GM12878 (cell line): ENCODE measurements around the gene SHH. TPM values are rescaled to one million over a fixed set of nuclear protein-coding genes. Genes with fewer than 3 reads are reported as not detected.

Experiments used
- ATAC-seq: fragments of 200-7000 bp; cut with Tn5 transposase; 3 replicates; pipeline ENCODE4 v1.9.1; 2020; ENCODE audit warnings: mild to moderate bottlenecking, moderate library complexity
- BruUV-seq: library from RNA; stranded (reverse); fragments of 400-500 nt; replicated peaks from 2 replicates; lab custom pipeline; 2021; lab: Mats Ljungman, UMichigan
- CTCF ChIA-PET: fragments of 300-600 bp; sonication (Branson Sonifier 250); formaldehyde crosslinking; extraction: SDS; loops from one replicate; lab custom pipeline; 2021; ENCODE audit warnings: inconsistent platforms; lab: Yijun Ruan, JAX
- POLR2A ChIA-PET: fragments of 350-600 bp; formaldehyde crosslinking; extraction: SDS; loops from one replicate; lab custom pipeline; 2021; ENCODE audit warnings: inconsistent platforms; lab: Charles Lee
- RAD21 ChIA-PET: fragments of 300-600 bp; sonication (Branson Sonifier 250); formaldehyde crosslinking; loops from one replicate; lab custom pipeline; 2023; ENCODE audit warnings: antibody characterized with exemption; ENCODE audit not compliant: unreplicated experiment; lab: Charles Lee
- SMC1A ChIA-PET: fragments of 300-600 bp; sonication (Branson Sonifier 250); formaldehyde crosslinking; loops from one replicate; lab custom pipeline; 2023; ENCODE audit not compliant: unreplicated experiment, uncharacterized antibody; lab: Charles Lee
- DNase-seq: peaks from one replicate; pipeline ENCODE4 v3.0.0-alpha.2; 2011; ENCODE audit warnings: low read depth, low spot score
- FAIRE-seq: peaks from 3 replicates; lab custom pipeline; 2011; peaks lifted over from hg19 to GRCh38; lab: Jason Lieb, UNC
- H2AFZ ChIP-seq: 2 replicates; pipeline ENCODE4 v1.6.0; 2011; ENCODE audit warnings: low read depth, low read length, control low read depth; ENCODE audit not compliant: control insufficient read depth
- H3K27ac ChIP-seq: 2 replicates; pipeline ENCODE4 v1.5.1; 2011; ENCODE audit warnings: control low read depth; ENCODE audit not compliant: control insufficient read depth, insufficient read depth
- H3K27me3 ChIP-seq, 2 experiments: replicated peaks in 1 of 2; 2 replicates each; pipeline versions ENCODE4 v1.6.0 to v1.6.1; 2011; ENCODE audit warnings: low read length in 1 of 2; ENCODE audit not compliant: control insufficient read depth in 2 of 2, insufficient read depth in 2 of 2
- H3K36me3 ChIP-seq, 2 experiments: 2 replicates each; pipeline ENCODE4 v1.5.1; 2011; ENCODE audit warnings: low read length in 1 of 2; ENCODE audit not compliant: control insufficient read depth in 2 of 2, insufficient read depth in 2 of 2
- H3K4me1 ChIP-seq: 2 replicates; pipeline ENCODE4 v1.6.1; 2011; ENCODE audit warnings: mild to moderate bottlenecking, low read length, moderate library complexity, mixed read lengths; ENCODE audit not compliant: control insufficient read depth, insufficient read depth
- H3K4me2 ChIP-seq: 2 replicates; pipeline ENCODE4 v1.6.0; 2011; ENCODE audit warnings: control low read depth; ENCODE audit not compliant: control insufficient read depth, insufficient read depth
- H3K4me3 ChIP-seq: fragments of 200-600 bp; sonication (generic); 2 replicates; pipeline ENCODE4 v1.5.1; 2016
- H3K79me2 ChIP-seq: 2 replicates; pipeline ENCODE4 v1.6.0; 2011; ENCODE audit warnings: low read length; ENCODE audit not compliant: control insufficient read depth, insufficient read depth
- H3K9ac ChIP-seq: 2 replicates; pipeline ENCODE4 v1.8.0; 2011; ENCODE audit warnings: low read length, control low read depth, mixed read lengths; ENCODE audit not compliant: control insufficient read depth, insufficient read depth
- H3K9me3 ChIP-seq: replicated peaks from 3 replicates; pipeline ENCODE4 v1.5.1; 2011; ENCODE audit warnings: mild to moderate bottlenecking, low read length; ENCODE audit not compliant: control insufficient read depth, insufficient read depth
- H4K20me1 ChIP-seq: 2 replicates; pipeline ENCODE4 v1.6.0; 2011; ENCODE audit not compliant: control insufficient read depth, insufficient read depth
- ASH2L ChIP-seq: fragments of 300-600, 200-600 bp; sonication (generic); IDR thresholded peaks from 2 replicates; pipeline ENCODE4 v1.6.1; 2017; ENCODE audit warnings: low read depth, mild to moderate bottlenecking, borderline replicate concordance
- BCL11A ChIP-seq: IDR thresholded peaks from 2 replicates; pipeline ENCODE4 v1.6.1; 2011; ENCODE audit warnings: low read depth, low read length
- IKZF1 ChIP-seq: fragments of 450-650 bp; conservative IDR thresholded peaks from 2 replicates; pipeline ENCODE4 v1.6.1; 2017; ENCODE audit warnings: antibody characterized with exemption, mild to moderate bottlenecking
- KAT2A ChIP-seq: conservative IDR thresholded peaks from 2 replicates; pipeline ENCODE4 v1.6.1; 2011; ENCODE audit warnings: low read depth, low read length; ENCODE audit not compliant: control insufficient read depth
- NR2C1 ChIP-seq: fragments of 450-650 bp; IDR thresholded peaks from 2 replicates; pipeline ENCODE4 v1.6.1; 2017; ENCODE audit warnings: antibody characterized with exemption, mild to moderate bottlenecking, moderate library complexity
- PAX8 ChIP-seq: fragments of 450-650 bp; IDR thresholded peaks from 2 replicates; pipeline ENCODE4 v1.6.1; 2017; ENCODE audit warnings: mild to moderate bottlenecking, moderate library complexity
- WGBS: methylation state at CpG from one replicate; pipeline ENCODE4 v1.1.6; 2016; ENCODE audit warnings: low lambda C conversion rate; ENCODE audit not compliant: insufficient replicate concordance, insufficient coverage; ENCODE audit errors: missing lambda C conversion rate; 5-methylcytosine and 5-hydroxymethylcytosine counted together
- in situ Hi-C: fragments of 300-500 bp; cut with MboI; formaldehyde crosslinking; loops from 9 replicates; pipeline ENCODE4 v1.14.3; 2018; ENCODE audit warnings: mixed read lengths
- intact Hi-C: fragments of 100-400 bp; cut with micrococcal nuclease; formaldehyde crosslinking; loops from one replicate; pipeline ENCODE4 v1.14.2; 2022; ENCODE audit not compliant: unreplicated experiment
- polyA plus RNA-seq, 11 experiments: library from polyadenylated mRNA; depleted of rRNA in 4 of 11; unstranded in 6 of 11; stranded (reverse) in 5 of 11; fragments of >200 nt; fragmentation: Nextera tagmentation in 4 of 11; fragmentation: Illumina TruSeq in 1 of 11; extraction: Ambion mirVana in 4 of 11; extraction: Trizol in 1 of 11; gene quantifications; 1 replicate in 1 of 11; 2 replicates in 10 of 11; pipeline versions ENCODE4 v1.2.1 to v1.2.3, GENCODE V29; 2011 to 2016; ENCODE audit warnings: inconsistent platforms in 2 of 11, missing spikeins in 2 of 11, low read depth in 1 of 11
- total RNA-seq, 4 experiments: library from RNA; depleted of rRNA in 3 of 4; stranded (reverse); fragments of >200 nt in 3 of 4; fragmentation: Illumina TruSeq in 1 of 4; extraction: Trizol in 1 of 4; gene quantifications; 2 replicates each; pipeline versions ENCODE4 v1.2.1 to v1.2.3, GENCODE V29; 2013 to 2021
- TF ChIP-seq, protein P1 (sequence below): fragments of 450-650 bp; formaldehyde crosslinking; IDR thresholded peaks from 2 replicates; pipeline ENCODE4 v1.5.0; 2022; ENCODE audit warnings: mild to moderate bottlenecking, missing genetic modification characterization

SHH gene
- total and polyA plus RNA-seq, 10 of the 15 experiments (the other 5 are each of a cell fraction or from before 2014, with no cell fraction given), result not detected

DNA sequence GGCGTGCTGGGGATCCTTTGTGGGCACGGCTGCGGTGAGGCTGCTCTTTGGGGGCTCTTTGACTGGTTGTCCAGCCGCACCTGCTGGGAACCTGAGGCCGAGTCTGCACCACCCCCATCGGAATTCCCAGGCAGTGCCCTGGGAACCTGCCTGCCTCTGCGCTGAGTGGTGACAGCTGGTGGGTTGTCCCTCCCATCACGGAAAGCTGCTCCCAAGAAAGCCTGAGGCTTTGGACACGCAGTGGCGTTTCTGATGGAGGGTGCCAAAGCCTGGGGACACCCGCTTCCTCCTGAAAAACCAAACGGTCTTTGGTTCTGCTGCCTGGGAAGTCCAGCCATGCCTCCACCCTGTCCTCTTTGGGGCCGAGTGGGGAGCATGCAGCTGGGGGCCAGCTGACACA, 21.4 kb upstream of the SHH start:
- no peak overlapping the region for H3K27ac ChIP-seq
- peaks cover 0 to 1% of the 10 kb centered on the region in 2 experiments; a peak in 2 of 4 replicates for H3K27me3 ChIP-seq
- H3K9me3 ChIP-seq, result no peaks in the 10 kb centered on the region
- H2AFZ ChIP-seq, result no peak overlapping the region
- TF ChIP-seq ASH2L (no peak), PAX8 (no peak), NR2C1 (no peak), IKZF1 (no peak), KAT2A (no peak)
- ChIA-PET SMC1A (no interaction called here), CTCF (no interaction called here), RAD21 (no interaction called here), POLR2A (no interaction called here)
- H3K4me3 ChIP-seq, result no peak overlapping the region
- intact Hi-C loops, result no loop called here
- H3K79me2 ChIP-seq, result no peaks in the 10 kb centered on the region
- H3K9ac ChIP-seq, result no peak overlapping the region
- BruUV-seq, result no TSS peak
- DNase-seq, result no peak
- ATAC-seq, result no peak
- no peak overlapping the region for H3K4me2 ChIP-seq
- in situ Hi-C loops, result no loop called here
- H4K20me1 ChIP-seq, result no peaks in the 10 kb centered on the region
- no peak for FAIRE-seq
- WGBS, result 23% methylated on average over 10 of the region's 13 CpGs
- H3K36me3 ChIP-seq, result no peaks in the 10 kb centered on the region
- no peaks in the 10 kb centered on the region for H3K4me1 ChIP-seq

DNA sequence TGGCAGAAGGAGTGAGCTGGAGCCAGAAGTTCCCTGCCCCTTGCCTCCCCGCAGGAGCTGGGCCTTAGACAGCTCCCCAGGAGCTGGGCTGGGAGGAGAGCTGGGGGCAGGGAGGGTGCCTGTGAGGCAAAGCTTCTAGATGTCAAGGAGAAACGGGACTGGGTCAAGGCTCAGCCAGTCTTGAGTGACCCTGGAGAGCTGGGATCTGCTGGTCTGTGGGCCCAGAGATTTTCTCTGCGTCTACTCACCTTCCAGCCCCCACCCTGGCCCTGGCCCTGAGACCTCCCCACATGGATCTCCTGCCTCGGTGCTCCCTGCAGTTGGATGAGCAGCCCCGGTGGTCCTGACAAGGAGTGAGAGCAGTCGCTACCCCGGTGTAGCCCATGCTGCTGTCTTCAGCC, 20.3 kb upstream of the SHH start:
- no peak for TF ChIP-seq BCL11A
- TF ChIP-seq, protein P1, sequence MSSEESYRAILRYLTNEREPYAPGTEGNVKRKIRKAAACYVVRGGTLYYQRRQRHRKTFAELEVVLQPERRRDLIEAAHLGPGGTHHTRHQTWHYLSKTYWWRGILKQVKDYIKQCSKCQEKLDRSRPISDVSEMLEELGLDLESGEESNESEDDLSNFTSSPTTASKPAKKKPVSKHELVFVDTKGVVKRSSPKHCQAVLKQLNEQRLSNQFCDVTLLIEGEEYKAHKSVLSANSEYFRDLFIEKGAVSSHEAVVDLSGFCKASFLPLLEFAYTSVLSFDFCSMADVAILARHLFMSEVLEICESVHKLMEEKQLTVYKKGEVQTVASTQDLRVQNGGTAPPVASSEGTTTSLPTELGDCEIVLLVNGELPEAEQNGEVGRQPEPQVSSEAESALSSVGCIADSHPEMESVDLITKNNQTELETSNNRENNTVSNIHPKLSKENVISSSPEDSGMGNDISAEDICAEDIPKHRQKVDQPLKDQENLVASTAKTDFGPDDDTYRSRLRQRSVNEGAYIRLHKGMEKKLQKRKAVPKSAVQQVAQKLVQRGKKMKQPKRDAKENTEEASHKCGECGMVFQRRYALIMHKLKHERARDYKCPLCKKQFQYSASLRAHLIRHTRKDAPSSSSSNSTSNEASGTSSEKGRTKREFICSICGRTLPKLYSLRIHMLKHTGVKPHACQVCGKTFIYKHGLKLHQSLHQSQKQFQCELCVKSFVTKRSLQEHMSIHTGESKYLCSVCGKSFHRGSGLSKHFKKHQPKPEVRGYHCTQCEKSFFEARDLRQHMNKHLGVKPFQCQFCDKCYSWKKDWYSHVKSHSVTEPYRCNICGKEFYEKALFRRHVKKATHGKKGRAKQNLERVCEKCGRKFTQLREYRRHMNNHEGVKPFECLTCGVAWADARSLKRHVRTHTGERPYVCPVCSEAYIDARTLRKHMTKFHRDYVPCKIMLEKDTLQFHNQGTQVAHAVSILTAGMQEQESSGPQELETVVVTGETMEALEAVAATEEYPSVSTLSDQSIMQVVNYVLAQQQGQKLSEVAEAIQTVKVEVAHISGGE, result no peak
- TF ChIP-seq, all 136 proteins: peak for 0
- Histone ChIP-seq H3K27me3 (peaks cover 0 to 1% of the 10 kb centered on the region in 2 experiments; a peak in 2 of 4 replicates), H3K9me3 (no peaks in the 10 kb centered on the region), H3K4me3 (no peak overlapping the region), H4K20me1 (no peaks in the 10 kb centered on the region), H3K36me3 (no peaks in the 10 kb centered on the region), H3K79me2 (no peaks in the 10 kb centered on the region), H3K4me2 (no peak overlapping the region), H3K27ac (no peak overlapping the region), H3K9ac (no peak overlapping the region), H3K4me1 (no peaks in the 10 kb centered on the region), H2AFZ (no peak overlapping the region)
- DNase-seq (no peak), ATAC-seq (no peak), FAIRE-seq (no peak)
- RAD21 ChIA-PET, result no interaction called here
- intact Hi-C loops (no loop called here), in situ Hi-C loops (no loop called here)
- POLR2A ChIA-PET, result no interaction called here
- 8% methylated on average over 7 of the region's 7 CpGs for WGBS
- no TSS peak for BruUV-seq
- CTCF ChIA-PET, result no interaction called here
- SMC1A ChIA-PET, result interaction anchor here (0.5 kb wide), 1 partner anchor 716 kb away, joined by 3 read pairs; no protein-coding TSS in a partner anchor
